Measurements from ENCODE around the gene GPX1.
A peak's percentile ranks its signal among the peaks of the same experiment; 100 is the strongest.
"Not testable (repeated sequence)": the region's sequence is repeated elsewhere in the genome, so short reads cannot be mapped to it uniquely, and the experiment has no call there.

Gene GPX1

GRCh38 chr3:49341996-49342395, 16.2 kb downstream of the GPX1 start:
- Histone ChIP-seq H3K4me1 (ENCODE audit: control insufficient read depth, insufficient read depth, low read length, unreplicated experiment) (peaks cover 25% of the 10 kb centered on the region), H3K79me2 (ENCODE audit: control insufficient read depth, insufficient read depth, low read length, unreplicated experiment) (peaks cover 41% of the 10 kb centered on the region), H3K36me3 (ENCODE audit: insufficient read depth, low read length) (no peaks in the 10 kb centered on the region), H3K27ac (ENCODE audit: low read depth, low read length) (peak overlapping the region; percentile 24; the same call in 1 of the 2 replicates), H2AFZ (ENCODE audit: low read length, unreplicated experiment) (no peak overlapping the region), H3K27me3 (ENCODE audit: insufficient read depth, low read length) (no peaks in the 10 kb centered on the region), H3K4me3 (ENCODE audit: low read depth, low read length) (no peak overlapping the region)

GRCh38 chr3:49339941-49340800, 18.0 kb downstream of the GPX1 start, which contains the start of gene USP4:
TSS of gene USP4 (minus strand) at chr3:49340053. CDS start at chr3:49340024, 29 bp downstream.
- Histone ChIP-seq H3K4me1 (ENCODE audit: control insufficient read depth, insufficient read depth, low read length, unreplicated experiment) (peaks cover 13% of the 10 kb centered on the region), H3K27ac (ENCODE audit: low read depth, low read length) (peak within 1 kb of the TSS; percentile 81), H3K4me3 (ENCODE audit: low read depth, low read length) (peak within 1 kb of the TSS; percentile 89), H3K27me3 (ENCODE audit: insufficient read depth, low read length) (no peaks in the 10 kb centered on the region), H3K36me3 (ENCODE audit: insufficient read depth, low read length) (peaks cover 5% of the 10 kb centered on the region; the same call in 1 of the 2 replicates), H3K79me2 (ENCODE audit: control insufficient read depth, insufficient read depth, low read length, unreplicated experiment) (peaks cover 52% of the 10 kb centered on the region), H2AFZ (ENCODE audit: low read length, unreplicated experiment) (peak within 1 kb of the TSS; percentile 87)

DNA sequence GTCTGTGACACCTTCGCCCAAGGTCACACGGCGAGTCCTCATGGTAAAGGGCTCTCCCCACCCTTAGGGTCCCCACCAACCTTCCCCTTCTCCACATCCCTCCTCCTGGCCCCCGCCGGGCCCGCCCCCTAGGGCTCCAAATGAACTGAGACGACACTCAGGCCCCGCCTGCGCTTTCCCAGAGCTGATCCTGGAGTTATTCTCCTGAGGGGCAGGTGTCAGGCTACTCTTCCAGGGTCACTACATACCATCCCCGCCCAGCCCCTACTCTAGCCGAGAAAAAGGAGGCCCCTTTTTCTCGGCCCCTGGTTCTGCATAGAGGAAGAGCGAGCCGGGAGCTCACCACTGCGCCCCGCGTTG, 18.6 kb downstream of the GPX1 start:
- Histone ChIP-seq H3K79me2 (ENCODE audit: control insufficient read depth, insufficient read depth, low read length, unreplicated experiment) (peaks cover 54% of the 10 kb centered on the region), H3K4me1 (ENCODE audit: control insufficient read depth, insufficient read depth, low read length, unreplicated experiment) (peaks cover 10% of the 10 kb centered on the region), H3K27me3 (ENCODE audit: insufficient read depth, low read length) (no peaks in the 10 kb centered on the region), H2AFZ (ENCODE audit: low read length, unreplicated experiment) (peak overlapping the region; percentile 87), H3K4me3 (ENCODE audit: low read depth, low read length) (peak overlapping the region; percentile 89), H3K27ac (ENCODE audit: low read depth, low read length) (peak overlapping the region; percentile 81), H3K36me3 (ENCODE audit: insufficient read depth, low read length) (peaks cover 11% of the 10 kb centered on the region; the same call in 1 of the 2 replicates)

DNA sequence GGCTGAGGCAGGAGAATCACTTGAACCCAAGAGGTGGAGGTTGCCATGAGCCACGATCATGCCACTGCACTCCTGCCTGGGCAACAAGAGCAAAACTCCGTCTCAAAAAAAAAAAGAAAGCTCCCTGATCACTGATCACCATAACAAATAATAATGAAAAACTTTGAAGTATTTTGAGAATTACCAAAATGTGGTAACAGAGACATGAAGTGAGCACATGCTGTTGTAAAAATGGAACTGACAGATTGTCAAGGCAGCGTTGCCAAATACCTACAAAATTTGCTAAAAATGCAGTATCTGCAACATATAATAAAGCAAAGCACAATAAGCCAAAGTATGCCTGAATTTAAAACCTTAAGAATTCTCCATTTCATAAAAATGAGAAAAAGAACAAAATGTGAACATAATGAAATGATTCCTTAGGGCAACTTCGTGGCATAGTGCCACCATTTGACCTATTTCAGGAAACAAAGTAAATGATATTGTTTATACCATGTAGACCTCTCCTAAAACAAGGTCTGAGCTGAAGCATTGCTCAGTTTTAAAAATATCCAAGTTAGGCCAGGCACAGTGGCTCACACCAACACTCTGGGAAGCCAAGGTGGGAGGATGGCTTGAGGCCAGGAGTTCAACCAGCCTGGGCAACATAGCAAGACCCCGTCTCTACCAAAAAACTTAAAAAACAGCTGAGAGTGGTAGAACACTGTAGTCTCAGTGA, 24.1 kb downstream of the GPX1 start:
- Histone ChIP-seq H3K79me2 (ENCODE audit: control insufficient read depth, insufficient read depth, low read length, unreplicated experiment) (peaks cover 34% of the 10 kb centered on the region), H3K36me3 (ENCODE audit: insufficient read depth, low read length) (peaks cover 20% of the 10 kb centered on the region), H2AFZ (ENCODE audit: low read length, unreplicated experiment) (no peak overlapping the region), H3K27ac (ENCODE audit: low read depth, low read length) (no peak overlapping the region), H3K27me3 (ENCODE audit: insufficient read depth, low read length) (no peaks in the 10 kb centered on the region), H3K4me3 (ENCODE audit: low read depth, low read length) (no peak overlapping the region), H3K4me1 (ENCODE audit: control insufficient read depth, insufficient read depth, low read length, unreplicated experiment) (peaks cover 3% of the 10 kb centered on the region)

GRCh38 chr3:49333091-49333490, 25.1 kb downstream of the GPX1 start:
- peaks cover 25% of the 10 kb centered on the region for H3K79me2 ChIP-seq (ENCODE audit: control insufficient read depth, insufficient read depth, low read length, unreplicated experiment)
- no peak overlapping the region for H3K4me3 ChIP-seq (ENCODE audit: low read depth, low read length)
- H3K36me3 ChIP-seq (ENCODE audit: insufficient read depth, low read length) = peaks cover 20% of the 10 kb centered on the region
- H3K4me1 ChIP-seq (ENCODE audit: control insufficient read depth, insufficient read depth, low read length, unreplicated experiment) = no peaks in the 10 kb centered on the region
- H2AFZ ChIP-seq (ENCODE audit: low read length, unreplicated experiment) = no peak overlapping the region
- no peaks in the 10 kb centered on the region for H3K27me3 ChIP-seq (ENCODE audit: insufficient read depth, low read length)
- 0 out of 2 replicates have a peak overlapping the region, but pooled peaks have one; percentile 4 for H3K27ac ChIP-seq (ENCODE audit: low read depth, low read length)

DNA sequence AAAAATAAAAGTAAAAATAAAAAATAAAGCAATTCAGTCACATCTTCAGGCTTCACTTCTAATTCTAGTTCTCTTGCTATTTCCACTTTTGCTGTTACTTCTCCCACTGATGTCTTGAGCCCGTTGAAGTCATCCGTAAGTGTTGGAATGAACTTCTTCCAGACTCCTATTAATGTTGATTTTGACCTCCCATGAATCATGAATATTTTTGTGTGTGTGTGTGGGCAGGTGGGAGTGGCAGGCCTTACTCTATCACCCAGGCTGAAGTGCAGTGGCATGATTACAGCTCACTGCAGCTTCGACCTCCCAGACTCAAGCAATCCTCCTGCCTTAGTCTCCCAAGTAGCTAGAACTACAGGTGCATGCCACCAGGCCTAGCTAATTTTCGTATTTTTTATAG, 29.0 kb downstream of the GPX1 start:
- Histone ChIP-seq H3K4me3 (ENCODE audit: low read depth, low read length) (no peak overlapping the region), H3K79me2 (ENCODE audit: control insufficient read depth, insufficient read depth, low read length, unreplicated experiment) (peaks cover 2% of the 10 kb centered on the region), H3K36me3 (ENCODE audit: insufficient read depth, low read length) (peaks cover 23% of the 10 kb centered on the region), H3K27ac (ENCODE audit: low read depth, low read length) (no peak overlapping the region), H3K27me3 (ENCODE audit: insufficient read depth, low read length) (no peaks in the 10 kb centered on the region), H3K4me1 (ENCODE audit: control insufficient read depth, insufficient read depth, low read length, unreplicated experiment) (no peaks in the 10 kb centered on the region), H2AFZ (ENCODE audit: low read length, unreplicated experiment) (no peak overlapping the region)

DNA sequence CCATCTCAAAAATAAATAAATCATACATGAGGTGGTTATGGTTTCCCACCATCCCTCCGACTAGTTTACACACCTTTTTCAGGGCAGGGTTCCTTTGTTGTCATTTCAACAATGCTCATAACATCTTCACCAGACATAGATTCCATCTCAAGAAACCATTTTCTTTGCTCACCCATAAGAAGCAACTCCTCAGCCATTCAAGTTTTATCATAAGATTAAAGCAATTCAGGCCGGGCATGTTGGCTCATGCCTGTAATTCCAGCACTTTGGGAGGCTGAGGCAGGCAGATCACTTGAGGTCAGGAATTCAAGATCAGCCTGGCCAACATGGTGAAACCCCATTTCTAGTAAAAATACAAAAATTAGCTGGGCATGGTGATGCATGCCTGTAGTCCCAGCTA, 29.8 kb downstream of the GPX1 start:
- H2AFZ ChIP-seq (ENCODE audit: low read length, unreplicated experiment); H3K79me2 ChIP-seq (ENCODE audit: control insufficient read depth, insufficient read depth, low read length, unreplicated experiment); H3K27ac ChIP-seq (ENCODE audit: low read depth, low read length); H3K4me3 ChIP-seq (ENCODE audit: low read depth, low read length); H3K4me1 ChIP-seq (ENCODE audit: control insufficient read depth, insufficient read depth, low read length, unreplicated experiment); H3K27me3 ChIP-seq (ENCODE audit: insufficient read depth, low read length): not testable (repeated sequence)
- 0 out of 2 replicates have a peak, but pooled peaks cover 22% of the 10 kb centered on the region for H3K36me3 ChIP-seq (ENCODE audit: insufficient read depth, low read length)

GRCh38 chr3:49327485-49327884, 30.7 kb downstream of the GPX1 start:
- no peak overlapping the region for H2AFZ ChIP-seq (ENCODE audit: low read length, unreplicated experiment)
- no peaks in the 10 kb centered on the region for H3K27me3 ChIP-seq (ENCODE audit: insufficient read depth, low read length)
- 0 out of 2 replicates have a peak, but pooled peaks cover 21% of the 10 kb centered on the region for H3K36me3 ChIP-seq (ENCODE audit: insufficient read depth, low read length)
- peaks cover 2% of the 10 kb centered on the region for H3K79me2 ChIP-seq (ENCODE audit: control insufficient read depth, insufficient read depth, low read length, unreplicated experiment)
- no peaks in the 10 kb centered on the region for H3K4me1 ChIP-seq (ENCODE audit: control insufficient read depth, insufficient read depth, low read length, unreplicated experiment)
- H3K27ac ChIP-seq (ENCODE audit: low read depth, low read length) = no peak overlapping the region
- H3K4me3 ChIP-seq (ENCODE audit: low read depth, low read length) = no peak overlapping the region

- Histone ChIP-seq H2AFZ (ENCODE audit: low read length, unreplicated experiment) (no peak overlapping the region), H3K27me3 (ENCODE audit: insufficient read depth, low read length) (no peaks in the 10 kb centered on the region), H3K27ac (ENCODE audit: low read depth, low read length) (no peak overlapping the region), H3K36me3 (ENCODE audit: insufficient read depth, low read length) (0 out of 2 replicates have a peak, but pooled peaks cover 27% of the 10 kb centered on the region), H3K4me1 (ENCODE audit: control insufficient read depth, insufficient read depth, low read length, unreplicated experiment) (no peaks in the 10 kb centered on the region), H3K79me2 (ENCODE audit: control insufficient read depth, insufficient read depth, low read length, unreplicated experiment) (peaks cover 2% of the 10 kb centered on the region), H3K4me3 (ENCODE audit: low read depth, low read length) (no peak overlapping the region)
These were observed 33.4 kb downstream of the GPX1 start for GRCh38 chr3:49324768-49325167.

GRCh38 chr3:49316696-49317457, 41.3 kb downstream of the GPX1 start:
- no peak overlapping the region for H3K4me3 ChIP-seq (ENCODE audit: low read depth, low read length)
- H3K27me3 ChIP-seq (ENCODE audit: insufficient read depth, low read length) = no peaks in the 10 kb centered on the region
- H3K27ac ChIP-seq (ENCODE audit: low read depth, low read length) = no peak overlapping the region
- no peaks in the 10 kb centered on the region for H3K79me2 ChIP-seq (ENCODE audit: control insufficient read depth, insufficient read depth, low read length, unreplicated experiment)
- peaks cover 11% of the 10 kb centered on the region for H3K4me1 ChIP-seq (ENCODE audit: control insufficient read depth, insufficient read depth, low read length, unreplicated experiment)
- peaks cover 15% of the 10 kb centered on the region for H3K36me3 ChIP-seq (ENCODE audit: insufficient read depth, low read length)
- no peak overlapping the region for H2AFZ ChIP-seq (ENCODE audit: low read length, unreplicated experiment)

Data from ACC112 (cell line).